Osteocyte (in vitro differentiated cells): Measurements from ENCODE around the gene POLN. TPM values are rescaled to one million over a fixed set of nuclear protein-coding genes. Genes with fewer than 3 reads are reported as not detected.

ENCODE experiments used
- DNase-seq: peaks from one replicate; pipeline ENCODE4 v3.0.0; 2021; ENCODE audit warnings: mixed read lengths; ENCODE audit not compliant: unreplicated experiment; ENCODE audit errors: extremely low spot score
- H3K27ac Mint-ChIP-seq: one replicate; pipeline ENCODE4 v1.8.0; 2021; ENCODE audit warnings: mild to moderate bottlenecking, mixed read lengths; ENCODE audit not compliant: unreplicated experiment
- H3K27me3 Mint-ChIP-seq: one replicate; pipeline ENCODE4 v1.8.0; 2021; ENCODE audit warnings: mixed read lengths; ENCODE audit not compliant: unreplicated experiment
- H3K36me3 Mint-ChIP-seq: one replicate; pipeline ENCODE4 v1.8.0; 2021; ENCODE audit warnings: mixed read lengths; ENCODE audit not compliant: unreplicated experiment
- H3K4me1 Mint-ChIP-seq: one replicate; pipeline ENCODE4 v1.8.0; 2021; ENCODE audit warnings: mixed read lengths; ENCODE audit not compliant: unreplicated experiment
- H3K4me3 Mint-ChIP-seq: one replicate; pipeline ENCODE4 v1.8.0; 2021; ENCODE audit warnings: mild to moderate bottlenecking, moderate library complexity, mixed read lengths; ENCODE audit not compliant: unreplicated experiment
- H3K9me3 Mint-ChIP-seq: one replicate; pipeline ENCODE4 v1.8.0; 2021; ENCODE audit warnings: mixed read lengths; ENCODE audit not compliant: unreplicated experiment
- CTCF ChIP-seq: fragments of 200-600 bp; sonication (generic); IDR thresholded peaks from 2 replicates; pipeline ENCODE4 v1.5.0; 2021; ENCODE audit warnings: antibody characterized with exemption, mild to moderate bottlenecking, moderate library complexity
- total RNA-seq: library from RNA; stranded (reverse); gene quantifications from 2 replicates; pipeline ENCODE4 v1.2.1, GENCODE V29; 2021

Gene POLN
- total RNA-seq, 1 donor from 2014 or later: 4.2 TPM

- H3K4me1 Mint-ChIP-seq: no peaks in the 10 kb centered on the region
- H3K9me3 Mint-ChIP-seq: no peaks in the 10 kb centered on the region
- H3K27me3 Mint-ChIP-seq: peaks cover 7% of the 10 kb centered on the region
- no peaks in the 10 kb centered on the region for H3K36me3 Mint-ChIP-seq
- TF ChIP-seq CTCF: no peak
- no peak for DNase-seq
- H3K27ac Mint-ChIP-seq: no peak overlapping the region
- H3K4me3 Mint-ChIP-seq: no peak overlapping the region
Measured at GRCh38 chr4:2062168-2062807, 179.6 kb downstream of the POLN start.

- Mint-ChIP-seq H3K27ac (no peak overlapping the region), H3K27me3 (peaks cover 15% of the 10 kb centered on the region), H3K4me3 (no peak overlapping the region), H3K4me1 (no peaks in the 10 kb centered on the region), H3K36me3 (no peaks in the 10 kb centered on the region), H3K9me3 (no peaks in the 10 kb centered on the region)
- no peak for TF ChIP-seq CTCF
- DNase-seq: no peak
Measured at GRCh38 chr4:2061186-2062131, 180.5 kb downstream of the POLN start.

GRCh38 chr4:2060611-2061185 is 181.2 kb downstream of the POLN start:
- H3K9me3 Mint-ChIP-seq: no peaks in the 10 kb centered on the region
- H3K36me3 Mint-ChIP-seq: no peaks in the 10 kb centered on the region
- TF ChIP-seq CTCF: no peak
- H3K4me1 Mint-ChIP-seq: no peaks in the 10 kb centered on the region
- no peak for DNase-seq
- H3K4me3 Mint-ChIP-seq: no peak overlapping the region
- H3K27me3 Mint-ChIP-seq: peaks cover 21% of the 10 kb centered on the region
- no peak overlapping the region for H3K27ac Mint-ChIP-seq

- Mint-ChIP-seq H3K36me3 (no peaks in the 10 kb centered on the region), H3K9me3 (no peaks in the 10 kb centered on the region), H3K27me3 (peaks cover 27% of the 10 kb centered on the region), H3K4me1 (no peaks in the 10 kb centered on the region), H3K27ac (no peak overlapping the region), H3K4me3 (no peak overlapping the region)
- no peak for TF ChIP-seq CTCF
- DNase-seq: no peak
Measured at GRCh38 chr4:2059726-2060602, 182.0 kb downstream of the POLN start.
